ENCODE measurements around the gene NUDT8.

DNA sequence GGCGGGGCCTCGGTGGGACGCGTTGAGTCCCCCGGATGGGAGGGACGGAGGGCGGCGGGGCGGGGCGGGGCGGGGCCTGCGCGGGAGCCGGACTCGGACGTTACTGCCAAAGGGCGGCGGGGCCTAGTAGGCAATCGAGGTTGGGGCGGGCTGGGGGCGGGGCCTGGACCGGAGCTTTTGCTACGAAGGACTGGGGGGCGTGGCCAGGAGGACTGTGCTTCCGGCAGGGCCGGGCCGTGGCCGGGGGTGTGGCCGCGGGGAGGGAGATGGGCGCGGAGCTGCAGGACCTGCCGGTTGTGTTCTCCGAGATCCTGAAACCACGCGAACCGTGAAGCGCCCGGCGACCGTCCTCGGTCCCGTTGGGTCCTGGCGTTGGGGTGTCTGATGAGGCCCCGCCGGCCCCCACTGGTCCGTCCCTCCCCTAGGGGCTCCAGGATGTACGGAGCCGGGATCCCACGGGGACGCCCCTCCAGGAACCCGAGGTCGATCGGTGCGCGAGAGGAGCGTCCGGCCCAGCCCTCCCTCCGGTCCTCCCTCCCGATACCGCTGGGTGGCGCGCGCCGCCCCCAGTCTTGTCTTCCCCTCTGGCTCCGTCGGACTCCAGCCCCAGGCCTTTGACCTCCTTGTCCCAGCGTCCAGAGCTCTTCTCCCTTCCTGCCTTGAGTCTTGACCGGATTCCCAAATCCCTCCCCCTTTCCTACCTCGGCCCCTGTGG is 648 bp upstream of the NUDT8 start:
- no peak for TF ChIP-seq SUZ12 (IDR thresholded peaks at IDR 0.05)
- no peak for TF ChIP-seq FOXK2 (IDR thresholded peaks at IDR 0.05)
- no peak for TF ChIP-seq ELF4 (IDR thresholded peaks at IDR 0.05)
- no peak for TF ChIP-seq FOXA1 (IDR thresholded peaks at IDR 0.05)
- TF ChIP-seq, protein P1, sequence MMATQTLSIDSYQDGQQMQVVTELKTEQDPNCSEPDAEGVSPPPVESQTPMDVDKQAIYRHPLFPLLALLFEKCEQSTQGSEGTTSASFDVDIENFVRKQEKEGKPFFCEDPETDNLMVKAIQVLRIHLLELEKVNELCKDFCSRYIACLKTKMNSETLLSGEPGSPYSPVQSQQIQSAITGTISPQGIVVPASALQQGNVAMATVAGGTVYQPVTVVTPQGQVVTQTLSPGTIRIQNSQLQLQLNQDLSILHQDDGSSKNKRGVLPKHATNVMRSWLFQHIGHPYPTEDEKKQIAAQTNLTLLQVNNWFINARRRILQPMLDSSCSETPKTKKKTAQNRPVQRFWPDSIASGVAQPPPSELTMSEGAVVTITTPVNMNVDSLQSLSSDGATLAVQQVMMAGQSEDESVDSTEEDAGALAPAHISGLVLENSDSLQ (IDR thresholded peaks at IDR 0.05): no peak
- no peak for TF ChIP-seq NFRKB (IDR thresholded peaks at IDR 0.05)
- no peak for TF ChIP-seq HDGF (IDR thresholded peaks at IDR 0.05; ENCODE audit: borderline replicate concordance)
- no peak for TF ChIP-seq FOXM1 (IDR thresholded peaks at IDR 0.05; ENCODE audit: borderline replicate concordance)
- TF ChIP-seq ZNF384 (IDR thresholded peaks at IDR 0.05): no peak
